ENCODE measurements around the gene ST3GAL6.

The ST3GAL6 gene

GRCh38 chr3:98740324-98740723 lies 22.8 kb upstream of the ST3GAL6 start:
- DNase-seq (ENCODE audit: low read depth): no peak

- DNase-seq (ENCODE audit: low read depth): peak; percentile 93
These were observed 21.9 kb upstream of the ST3GAL6 start for GRCh38 chr3:98741121-98741716.

- DNase-seq (ENCODE audit: low read depth): peak; percentile 92
These were observed 20.1 kb upstream of the ST3GAL6 start for GRCh38 chr3:98743071-98743470.

GRCh38 chr3:98744283-98744682 lies 18.9 kb upstream of the ST3GAL6 start:
- no peak for DNase-seq (ENCODE audit: low read depth)

- DNase-seq (ENCODE audit: low read depth): no peak
These were observed 17.4 kb upstream of the ST3GAL6 start for GRCh38 chr3:98745718-98746117.

- DNase-seq (ENCODE audit: low read depth): peak; percentile 61
These were observed 17.0 kb upstream of the ST3GAL6 start for GRCh38 chr3:98746122-98746521.

GRCh38 chr3:98746882-98747281 lies 16.3 kb upstream of the ST3GAL6 start:
- DNase-seq (ENCODE audit: low read depth): peak; percentile 56

- DNase-seq (ENCODE audit: low read depth): peak; percentile 24
These were observed 12.7 kb upstream of the ST3GAL6 start for GRCh38 chr3:98750276-98750919.

GRCh38 chr3:98754483-98754882 lies 8.7 kb upstream of the ST3GAL6 start:
- no peak for DNase-seq (ENCODE audit: low read depth)

- DNase-seq (ENCODE audit: low read depth): no peak
These were observed 7.5 kb upstream of the ST3GAL6 start for GRCh38 chr3:98755601-98756000.

GRCh38 chr3:98759629-98760028 lies 3.5 kb upstream of the ST3GAL6 start:
- no peak for DNase-seq (ENCODE audit: low read depth)

GRCh38 chr3:98761643-98762229 lies 1.4 kb upstream of the ST3GAL6 start:
- DNase-seq (ENCODE audit: low read depth): no peak

GRCh38 chr3:98763819-98764418 lies 779 bp downstream of the ST3GAL6 start:
- no peak for DNase-seq (ENCODE audit: low read depth)

GRCh38 chr3:98764472-98764884 lies 1.3 kb downstream of the ST3GAL6 start:
- DNase-seq (ENCODE audit: low read depth): peak; percentile 77

GRCh38 chr3:98765721-98766120 lies 2.6 kb downstream of the ST3GAL6 start:
- no peak for DNase-seq (ENCODE audit: low read depth)

GRCh38 chr3:98766924-98767323 lies 3.8 kb downstream of the ST3GAL6 start:
- no peak for DNase-seq (ENCODE audit: low read depth)

- DNase-seq (ENCODE audit: low read depth): no peak
These were observed 5.8 kb downstream of the ST3GAL6 start for GRCh38 chr3:98768961-98769360.

- no peak for DNase-seq (ENCODE audit: low read depth)
These were observed 6.3 kb downstream of the ST3GAL6 start for GRCh38 chr3:98769448-98769847.

- DNase-seq (ENCODE audit: low read depth): no peak
These were observed 7.3 kb downstream of the ST3GAL6 start for GRCh38 chr3:98770261-98771039.

GRCh38 chr3:98772022-98772421 lies 8.9 kb downstream of the ST3GAL6 start:
- DNase-seq (ENCODE audit: low read depth): no peak

- DNase-seq (ENCODE audit: low read depth): no peak
These were observed 12.5 kb downstream of the ST3GAL6 start for GRCh38 chr3:98775459-98776139.

- DNase-seq (ENCODE audit: low read depth): peak; percentile 36
These were observed 13.0 kb downstream of the ST3GAL6 start for GRCh38 chr3:98776140-98776493.
